Measurements from ENCODE around the gene SAP30BP.

The SAP30BP gene

DNA sequence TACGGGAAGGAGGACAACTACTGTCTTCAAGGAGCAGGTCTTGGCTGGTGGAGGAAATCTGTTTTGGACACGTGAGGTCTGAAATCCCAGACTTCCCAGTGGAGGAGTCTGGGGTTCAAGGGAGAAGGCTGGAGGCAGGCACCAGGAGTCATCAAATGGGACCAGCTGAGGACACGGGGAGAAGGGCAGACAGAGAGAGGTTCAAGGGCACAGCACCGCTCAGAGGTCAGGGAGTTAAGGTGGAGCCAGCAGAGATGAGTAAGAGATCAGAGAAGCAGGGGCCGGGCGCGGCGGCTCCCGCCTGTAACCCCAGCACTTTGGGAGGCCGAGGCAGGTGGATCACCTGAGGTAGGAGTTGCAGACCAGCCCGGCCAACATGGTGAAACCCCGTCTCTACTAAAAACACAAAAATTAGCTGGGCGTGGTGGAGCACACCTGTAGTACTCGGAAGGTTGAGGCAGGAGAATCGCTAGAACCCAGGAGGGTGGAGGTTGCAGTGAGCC, 44.3 kb upstream of the SAP30BP start:
- no peak for ATAC-seq

GRCh38 chr17:75623386-75623785, 43.8 kb upstream of the SAP30BP start:
- ATAC-seq = no peak
- TF ChIP-seq RARB (CRISPR knock-in tag; IDR thresholded peaks at IDR 0.05) = no peak
- no peak for TF ChIP-seq GLIS3 (CRISPR knock-in tag; IDR thresholded peaks at IDR 0.05)
- TF ChIP-seq ZFP3 (CRISPR knock-in tag; IDR thresholded peaks at IDR 0.05) = no peak
- no peak for TF ChIP-seq ISL1 (CRISPR knock-in tag; IDR thresholded peaks at IDR 0.05)
- no peak for TF ChIP-seq ZNF70 (CRISPR knock-in tag; IDR thresholded peaks at IDR 0.05)
- TF ChIP-seq, protein P1, sequence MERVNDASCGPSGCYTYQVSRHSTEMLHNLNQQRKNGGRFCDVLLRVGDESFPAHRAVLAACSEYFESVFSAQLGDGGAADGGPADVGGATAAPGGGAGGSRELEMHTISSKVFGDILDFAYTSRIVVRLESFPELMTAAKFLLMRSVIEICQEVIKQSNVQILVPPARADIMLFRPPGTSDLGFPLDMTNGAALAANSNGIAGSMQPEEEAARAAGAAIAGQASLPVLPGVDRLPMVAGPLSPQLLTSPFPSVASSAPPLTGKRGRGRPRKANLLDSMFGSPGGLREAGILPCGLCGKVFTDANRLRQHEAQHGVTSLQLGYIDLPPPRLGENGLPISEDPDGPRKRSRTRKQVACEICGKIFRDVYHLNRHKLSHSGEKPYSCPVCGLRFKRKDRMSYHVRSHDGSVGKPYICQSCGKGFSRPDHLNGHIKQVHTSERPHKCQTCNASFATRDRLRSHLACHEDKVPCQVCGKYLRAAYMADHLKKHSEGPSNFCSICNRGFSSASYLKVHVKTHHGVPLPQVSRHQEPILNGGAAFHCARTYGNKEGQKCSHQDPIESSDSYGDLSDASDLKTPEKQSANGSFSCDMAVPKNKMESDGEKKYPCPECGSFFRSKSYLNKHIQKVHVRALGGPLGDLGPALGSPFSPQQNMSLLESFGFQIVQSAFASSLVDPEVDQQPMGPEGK (CRISPR knock-in tag; IDR thresholded peaks at IDR 0.05; ENCODE audit: borderline replicate concordance) = no peak
- TF ChIP-seq SNAI2 (CRISPR knock-in tag; IDR thresholded peaks at IDR 0.05) = no peak
- TF ChIP-seq ZNF8 (CRISPR knock-in tag; IDR thresholded peaks at IDR 0.05) = no peak
- TF ChIP-seq ARNTL (CRISPR knock-in tag; IDR thresholded peaks at IDR 0.05; ENCODE audit: borderline replicate concordance, low read depth) = no peak

More for the DNA sequence above, 44.3 kb upstream of the SAP30BP start:
- TF ChIP-seq, protein P1 (CRISPR knock-in tag; IDR thresholded peaks at IDR 0.05; ENCODE audit: borderline replicate concordance) = no peak
- TF ChIP-seq CSRNP3 (CRISPR knock-in tag; IDR thresholded peaks at IDR 0.05) (no peak), ARNTL (CRISPR knock-in tag; IDR thresholded peaks at IDR 0.05; ENCODE audit: borderline replicate concordance, low read depth) (no peak), OSR1 (CRISPR knock-in tag; IDR thresholded peaks at IDR 0.05) (no peak), ZC3H10 (CRISPR knock-in tag; IDR thresholded peaks at IDR 0.05) (no peak), CSDC2 (CRISPR knock-in tag; IDR thresholded peaks at IDR 0.05) (no peak), TSHZ2 (CRISPR knock-in tag; IDR thresholded peaks at IDR 0.05) (no peak), ZNF565 (CRISPR knock-in tag; conservative IDR thresholded peaks at IDR 0.05; ENCODE audit: low read depth) (no peak), ZNF70 (CRISPR knock-in tag; IDR thresholded peaks at IDR 0.05) (no peak), ZNF8 (CRISPR knock-in tag; IDR thresholded peaks at IDR 0.05) (no peak), SNAI2 (CRISPR knock-in tag; IDR thresholded peaks at IDR 0.05) (no peak), RARB (CRISPR knock-in tag; IDR thresholded peaks at IDR 0.05) (no peak), POU6F1 (CRISPR knock-in tag; IDR thresholded peaks at IDR 0.05; ENCODE audit: borderline replicate concordance, low read depth) (no peak), BACH2 (CRISPR knock-in tag; IDR thresholded peaks at IDR 0.05; ENCODE audit: borderline replicate concordance) (no peak)
- TF ChIP-seq, protein P2, sequence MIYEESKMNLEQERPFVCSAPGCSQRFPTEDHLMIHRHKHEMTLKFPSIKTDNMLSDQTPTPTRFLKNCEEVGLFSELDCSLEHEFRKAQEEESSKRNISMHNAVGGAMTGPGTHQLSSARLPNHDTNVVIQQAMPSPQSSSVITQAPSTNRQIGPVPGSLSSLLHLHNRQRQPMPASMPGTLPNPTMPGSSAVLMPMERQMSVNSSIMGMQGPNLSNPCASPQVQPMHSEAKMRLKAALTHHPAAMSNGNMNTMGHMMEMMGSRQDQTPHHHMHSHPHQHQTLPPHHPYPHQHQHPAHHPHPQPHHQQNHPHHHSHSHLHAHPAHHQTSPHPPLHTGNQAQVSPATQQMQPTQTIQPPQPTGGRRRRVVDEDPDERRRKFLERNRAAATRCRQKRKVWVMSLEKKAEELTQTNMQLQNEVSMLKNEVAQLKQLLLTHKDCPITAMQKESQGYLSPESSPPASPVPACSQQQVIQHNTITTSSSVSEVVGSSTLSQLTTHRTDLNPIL (CRISPR knock-in tag; IDR thresholded peaks at IDR 0.05; ENCODE audit: low read depth) = no peak

- no peak for ATAC-seq
- TF ChIP-seq POU6F1 (CRISPR knock-in tag; IDR thresholded peaks at IDR 0.05; ENCODE audit: borderline replicate concordance, low read depth) (no peak), RARB (CRISPR knock-in tag; IDR thresholded peaks at IDR 0.05) (no peak), ZFP30 (CRISPR knock-in tag; IDR thresholded peaks at IDR 0.05) (no peak), GLIS3 (CRISPR knock-in tag; IDR thresholded peaks at IDR 0.05) (no peak), TSHZ2 (CRISPR knock-in tag; IDR thresholded peaks at IDR 0.05) (no peak), OSR1 (CRISPR knock-in tag; IDR thresholded peaks at IDR 0.05) (no peak)
- TF ChIP-seq, protein P2 (CRISPR knock-in tag; IDR thresholded peaks at IDR 0.05; ENCODE audit: low read depth) = no peak
Observed at GRCh38 chr17:75624021-75624420, 43.1 kb upstream of the SAP30BP start.
